B cell (primary cell): ENCODE results near the gene PLXNB1. TPM values are rescaled to one million over a fixed set of nuclear protein-coding genes. Genes with fewer than 3 reads are reported as not detected.

Experiments
- ATAC-seq: fragments of 200-7000 bp; cut with Tn5 transposase; one replicate; pipeline ENCODE4 v1.10.0; 2021; ENCODE audit warnings: low read depth, mild to moderate bottlenecking, moderate number of reproducible peaks, moderate library complexity
- CTCF ChIA-PET: fragments of 350-600 bp; sonication (Branson Sonifier 250); formaldehyde crosslinking; loops from one replicate; lab custom pipeline; 2021; ENCODE audit warnings: antibody characterized with exemption, inconsistent platforms; lab: Charles Lee
- POLR2A ChIA-PET: fragments of 350-600 bp; sonication (Branson Sonifier 250); formaldehyde crosslinking; loops from one replicate; lab custom pipeline; 2021; ENCODE audit warnings: antibody characterized with exemption; lab: Charles Lee
- DNase-seq: peaks from one replicate; pipeline ENCODE4 v3.0.0; 2013
- H2AFZ ChIP-seq: 2 replicates; pipeline ENCODE4 v1.6.1; 2012; ENCODE audit warnings: mild to moderate bottlenecking, low read depth, low read length; ENCODE audit not compliant: insufficient read depth, poor library complexity, severe bottlenecking
- H3K27ac ChIP-seq, 2 donors: 1 replicate in 1 of 2; 2 replicates in 1 of 2; pipeline ENCODE4 v1.5.1; 2012 to 2013; ENCODE audit warnings: low read length in 2 of 2, mild to moderate bottlenecking in 2 of 2, moderate library complexity in 1 of 2
- H3K27me3 ChIP-seq, 4 experiments: fragments of 200-600 bp in 1 of 4; sonication (generic) in 1 of 4; replicated peaks in 1 of 4; 1 replicate in 2 of 4; 2 replicates in 2 of 4; pipeline versions ENCODE4 v1.6.1 to v1.7.0; 2013 to 2016; ENCODE audit warnings: low read length in 3 of 4, mild to moderate bottlenecking in 2 of 4, mixed read lengths in 1 of 4, moderate library complexity in 1 of 4; ENCODE audit not compliant: insufficient read depth in 4 of 4, control insufficient read depth in 3 of 4; ENCODE audit errors: control extremely low read depth in 1 of 4
- H3K36me3 ChIP-seq, 2 experiments: replicated peaks in 1 of 2; 1 replicate in 1 of 2; 2 replicates in 1 of 2; pipeline versions ENCODE4 v1.6.1 to v1.7.1; 2013; ENCODE audit warnings: low read length in 1 of 2; ENCODE audit not compliant: insufficient read depth in 2 of 2, control insufficient read depth in 1 of 2; ENCODE audit errors: control extremely low read depth in 1 of 2, extremely low read depth in 1 of 2
- H3K4me1 ChIP-seq, 2 donors: fragments of 200-600 bp in 1 of 2; sonication (generic) in 1 of 2; 1 replicate in 1 of 2; 2 replicates in 1 of 2; pipeline versions ENCODE4 v1.5.1 to v1.6.1; 2013 to 2017; ENCODE audit warnings: low read length in 2 of 2; ENCODE audit not compliant: control insufficient read depth in 2 of 2, insufficient read depth in 2 of 2
- H3K4me2 ChIP-seq: replicated peaks from 2 replicates; pipeline ENCODE3; 2012; ENCODE audit warnings: mild to moderate bottlenecking, low read depth, low read length; ENCODE audit not compliant: poor library complexity, severe bottlenecking
- H3K4me3 ChIP-seq, 5 experiments: fragments of 200-600 bp in 1 of 5; sonication (generic) in 1 of 5; 1 replicate in 3 of 5; 2 replicates in 2 of 5; pipeline versions ENCODE4 v1.5.1 to v1.7.0; 2011 to 2016; ENCODE audit warnings: low read length in 4 of 5, mild to moderate bottlenecking in 4 of 5, low read depth in 2 of 5, control low read depth in 1 of 5, moderate library complexity in 1 of 5; ENCODE audit not compliant: insufficient read depth in 1 of 5; ENCODE audit errors: control extremely low read depth in 1 of 5, extremely low read depth in 1 of 5
- H3K79me2 ChIP-seq: fragments of 200-600 bp; sonication (generic); one replicate; pipeline ENCODE4 v1.6.0; 2016; ENCODE audit warnings: low read length; ENCODE audit not compliant: control insufficient read depth, insufficient read depth
- H3K9ac ChIP-seq: fragments of 200-600 bp; sonication (generic); 2 replicates; pipeline ENCODE4 v1.6.1; 2017; ENCODE audit warnings: mild to moderate bottlenecking, low read length, moderate library complexity
- H3K9me3 ChIP-seq, 3 donors: one replicate each; pipeline versions ENCODE4 v1.6.1 to v1.7.1; 2013; ENCODE audit warnings: low read length in 2 of 3; ENCODE audit not compliant: control insufficient read depth in 2 of 3, insufficient read depth in 1 of 3; ENCODE audit errors: control extremely low read depth in 1 of 3
- H4K20me1 ChIP-seq: 2 replicates; pipeline ENCODE4 v1.6.0; 2012; ENCODE audit warnings: mild to moderate bottlenecking, low read length; ENCODE audit not compliant: insufficient read depth, control insufficient read depth, poor library complexity, severe bottlenecking
- H3K27ac Mint-ChIP-seq: one replicate; pipeline ENCODE4 v1.8.0; 2021; ENCODE audit warnings: mixed read lengths
- H3K27me3 Mint-ChIP-seq: one replicate; pipeline ENCODE4 v1.8.0; 2021; ENCODE audit warnings: mixed read lengths
- H3K4me1 Mint-ChIP-seq: one replicate; pipeline ENCODE4 v1.8.0; 2021; ENCODE audit warnings: mixed read lengths
- H3K4me3 Mint-ChIP-seq: one replicate; pipeline ENCODE4 v1.8.0; 2021; ENCODE audit warnings: mixed read lengths
- H3K9me3 Mint-ChIP-seq: one replicate; pipeline ENCODE4 v1.8.0; 2022; ENCODE audit warnings: mixed read lengths; ENCODE audit not compliant: insufficient read depth
- EZH2 ChIP-seq: IDR thresholded peaks from 2 replicates; pipeline ENCODE4 v1.6.1; 2012; ENCODE audit warnings: borderline replicate concordance, low read depth, mild to moderate bottlenecking, moderate library complexity, low read length; ENCODE audit not compliant: insufficient read depth, poor library complexity, severe bottlenecking
- WGBS: methylation state at CpG from one replicate; pipeline ENCODE4 v1.1.5; 2013; ENCODE audit warnings: missing lambda C conversion rate; ENCODE audit not compliant: insufficient coverage; 5-methylcytosine and 5-hydroxymethylcytosine counted together
- intact Hi-C: fragments of 100-400 bp; cut with micrococcal nuclease; formaldehyde crosslinking; loops from one replicate; pipeline ENCODE4 v1.10.0; 2022
- polyA plus RNA-seq: library from polyadenylated mRNA; depleted of rRNA; stranded (reverse); fragments of >200 nt; gene quantifications from 2 replicates; pipeline ENCODE4 v1.2.3, GENCODE V29; 2012
- total RNA-seq, 2 donors: library from RNA; stranded (reverse); fragments of 120-200 nt in 1 of 2; gene quantifications; 1 replicate in 1 of 2; 2 replicates in 1 of 2; pipeline versions ENCODE4 v1.2.3 to v1.2.4, GENCODE V29; 2013 to 2022
- TF ChIP-seq, protein P1 (sequence below): fragments of 200-600 bp; IDR thresholded peaks from one replicate; pipeline ENCODE4 v1.8.0; 2022; ENCODE audit warnings: antibody characterized with exemption, mild to moderate bottlenecking

PLXNB1 gene
- total and polyA plus RNA-seq, 2 donors (not counting 1 experiment from before 2014, with no cell fraction given) = 0.95 to 5.0 TPM

DNA sequence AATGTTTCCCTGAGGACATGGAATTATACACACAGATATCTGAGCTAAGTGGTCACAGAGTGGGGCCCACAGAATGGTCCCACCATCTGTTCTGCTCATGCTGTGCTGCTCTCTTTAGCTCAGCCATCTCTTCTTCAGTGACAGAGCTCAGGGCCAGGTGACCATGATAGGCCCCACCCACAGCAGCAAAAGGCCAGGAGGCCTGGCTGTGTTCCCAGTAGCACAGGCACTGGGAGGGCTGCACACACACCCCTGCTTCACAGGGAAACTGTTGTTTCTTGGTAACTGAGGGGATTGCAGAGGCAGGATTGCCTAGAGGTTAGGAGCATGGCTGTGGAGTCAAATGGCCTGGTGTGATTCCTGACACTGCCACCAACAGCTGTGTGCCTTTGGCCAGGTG, 62.7 kb downstream of the PLXNB1 start:
- intact Hi-C loops = loop anchor here (10.0 kb wide), 1 partner anchor 82 kb away; no protein-coding TSS in a partner anchor
- Mint-ChIP-seq H3K9me3 (peaks cover 2% of the 10 kb centered on the region), H3K4me3 (no peak overlapping the region), H3K27me3 (no peaks in the 10 kb centered on the region), H3K4me1 (no peaks in the 10 kb centered on the region), H3K27ac (no peak overlapping the region)
- H3K36me3 ChIP-seq = no peaks in the 10 kb centered on the region
- H3K4me2 ChIP-seq = no peak overlapping the region
- CTCF ChIA-PET = interaction anchor here (0.6 kb wide), 1 partner anchor 112 kb away, joined by 3 read pairs; no protein-coding TSS in a partner anchor
- H4K20me1 ChIP-seq = no peaks in the 10 kb centered on the region
- TF ChIP-seq, protein P1, sequence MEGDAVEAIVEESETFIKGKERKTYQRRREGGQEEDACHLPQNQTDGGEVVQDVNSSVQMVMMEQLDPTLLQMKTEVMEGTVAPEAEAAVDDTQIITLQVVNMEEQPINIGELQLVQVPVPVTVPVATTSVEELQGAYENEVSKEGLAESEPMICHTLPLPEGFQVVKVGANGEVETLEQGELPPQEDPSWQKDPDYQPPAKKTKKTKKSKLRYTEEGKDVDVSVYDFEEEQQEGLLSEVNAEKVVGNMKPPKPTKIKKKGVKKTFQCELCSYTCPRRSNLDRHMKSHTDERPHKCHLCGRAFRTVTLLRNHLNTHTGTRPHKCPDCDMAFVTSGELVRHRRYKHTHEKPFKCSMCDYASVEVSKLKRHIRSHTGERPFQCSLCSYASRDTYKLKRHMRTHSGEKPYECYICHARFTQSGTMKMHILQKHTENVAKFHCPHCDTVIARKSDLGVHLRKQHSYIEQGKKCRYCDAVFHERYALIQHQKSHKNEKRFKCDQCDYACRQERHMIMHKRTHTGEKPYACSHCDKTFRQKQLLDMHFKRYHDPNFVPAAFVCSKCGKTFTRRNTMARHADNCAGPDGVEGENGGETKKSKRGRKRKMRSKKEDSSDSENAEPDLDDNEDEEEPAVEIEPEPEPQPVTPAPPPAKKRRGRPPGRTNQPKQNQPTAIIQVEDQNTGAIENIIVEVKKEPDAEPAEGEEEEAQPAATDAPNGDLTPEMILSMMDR = no peak
- no peak for TF ChIP-seq EZH2
- H3K4me3 ChIP-seq = no peak overlapping the region
- H3K27me3 ChIP-seq = no peaks in the 10 kb centered on the region
- H3K9ac ChIP-seq = no peak overlapping the region
- H2AFZ ChIP-seq = no peak overlapping the region
- ATAC-seq (no peak), DNase-seq (no peak)
- H3K27ac ChIP-seq = no peak overlapping the region
- H3K4me1 ChIP-seq = no peaks in the 10 kb centered on the region
- H3K9me3 ChIP-seq = peaks cover 0 to 4% (median 0%) of the 10 kb centered on the region in 3 donors
- POLR2A ChIA-PET = interaction anchor here (0.6 kb wide), 1 partner anchor 676 kb away, joined by 6 read pairs; no protein-coding TSS in a partner anchor
- no peaks in the 10 kb centered on the region for H3K79me2 ChIP-seq

DNA sequence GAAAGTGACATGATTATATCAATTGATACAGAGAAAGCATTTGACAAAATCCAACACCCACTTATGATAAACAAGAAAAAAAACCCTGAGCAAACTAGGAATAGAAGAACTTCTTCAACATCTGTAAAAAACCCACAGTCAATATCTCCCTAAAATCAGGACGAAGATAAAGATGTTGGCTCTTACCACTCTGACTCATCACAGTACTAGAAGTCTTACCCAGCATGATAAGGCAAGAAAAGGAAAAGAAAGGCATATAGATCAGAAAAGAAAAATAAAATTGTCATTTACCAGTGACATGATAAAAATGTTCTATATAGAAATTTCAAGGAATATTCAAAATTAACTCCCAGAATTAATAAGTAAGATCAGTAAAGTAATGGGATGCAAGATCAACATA, 65.0 kb downstream of the PLXNB1 start:
- Histone ChIP-seq H3K36me3 (no peaks in the 10 kb centered on the region), H3K27ac (no peak overlapping the region), H3K4me2 (no peak overlapping the region), H2AFZ (no peak overlapping the region), H3K9me3 (peaks cover 0 to 13% (median 0%) of the 10 kb centered on the region in 3 donors), H4K20me1 (no peaks in the 10 kb centered on the region), H3K9ac (no peak overlapping the region), H3K79me2 (no peaks in the 10 kb centered on the region), H3K4me1 (no peaks in the 10 kb centered on the region), H3K27me3 (no peaks in the 10 kb centered on the region), H3K4me3 (no peak overlapping the region)
- DNase-seq = no peak
- ATAC-seq = no peak
- POLR2A ChIA-PET = no interaction called here
- H3K9me3 Mint-ChIP-seq = peaks cover 11% of the 10 kb centered on the region
- H3K27me3 Mint-ChIP-seq = peaks cover 4% of the 10 kb centered on the region
- H3K4me1 Mint-ChIP-seq = no peaks in the 10 kb centered on the region
- no peak overlapping the region for H3K4me3 Mint-ChIP-seq
- intact Hi-C loops = loop anchor here (10.0 kb wide), 1 partner anchor 80 kb away; no protein-coding TSS in a partner anchor
- CTCF ChIA-PET = no interaction called here
- TF ChIP-seq EZH2 = no peak
- TF ChIP-seq, protein P1 = no peak
- H3K27ac Mint-ChIP-seq = no peak overlapping the region
- no CpG with 5 or more reads among the region's 1 CpG for WGBS
